WI38 (cell line): ENCODE results near the gene SLC25A47.

ENCODE experiments used
- H3K4me3 ChIP-seq: 2 replicates; pipeline ENCODE4 v1.5.1; 2011; ENCODE audit warnings: low read depth, mild to moderate bottlenecking, control low read depth, low read length
- TF ChIP-seq, protein P1 (sequence below): IDR thresholded peaks from 2 replicates; pipeline ENCODE4 v1.5.1; 2012; ENCODE audit warnings: low read depth, mild to moderate bottlenecking, control low read depth, low read length

SLC25A47 gene

DNA sequence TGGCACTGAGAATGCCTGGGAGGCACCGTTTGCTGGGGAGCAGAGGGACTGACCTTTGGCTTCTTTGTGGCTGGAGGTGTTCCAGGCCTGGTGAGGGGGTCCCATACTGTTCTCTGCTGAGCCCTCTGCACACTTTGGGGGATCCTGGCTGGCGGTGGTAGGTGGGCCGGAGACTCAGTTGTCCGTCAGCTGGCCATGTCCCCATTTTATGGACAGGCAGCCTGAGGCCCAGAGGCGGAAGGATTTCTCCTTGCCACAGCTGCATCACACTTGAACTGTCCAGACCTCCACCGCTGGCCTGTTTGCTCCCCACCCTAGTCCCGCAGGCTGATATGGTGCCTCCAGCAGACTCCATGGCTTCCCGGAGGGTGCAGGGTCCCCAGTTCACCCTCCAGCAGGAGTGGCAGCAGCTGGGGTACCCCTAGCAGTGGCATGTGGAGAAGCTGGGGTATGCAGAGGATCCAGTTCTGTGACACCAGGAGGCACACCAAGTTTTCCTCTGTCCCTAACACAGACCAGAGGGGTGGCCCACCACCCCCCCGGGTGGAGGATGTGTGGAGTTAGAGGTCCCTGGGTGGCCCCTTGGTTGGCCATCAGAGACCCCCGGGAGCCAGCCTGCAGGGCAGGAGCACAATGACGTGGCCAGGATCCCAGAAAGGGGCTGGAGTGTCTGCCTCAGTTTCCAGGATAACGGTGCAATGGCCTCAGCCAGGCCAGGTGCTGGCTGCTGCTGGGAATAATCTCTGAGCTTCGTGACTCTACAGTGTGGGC is 31.6 kb upstream of the SLC25A47 start:
- TF ChIP-seq, protein P1, sequence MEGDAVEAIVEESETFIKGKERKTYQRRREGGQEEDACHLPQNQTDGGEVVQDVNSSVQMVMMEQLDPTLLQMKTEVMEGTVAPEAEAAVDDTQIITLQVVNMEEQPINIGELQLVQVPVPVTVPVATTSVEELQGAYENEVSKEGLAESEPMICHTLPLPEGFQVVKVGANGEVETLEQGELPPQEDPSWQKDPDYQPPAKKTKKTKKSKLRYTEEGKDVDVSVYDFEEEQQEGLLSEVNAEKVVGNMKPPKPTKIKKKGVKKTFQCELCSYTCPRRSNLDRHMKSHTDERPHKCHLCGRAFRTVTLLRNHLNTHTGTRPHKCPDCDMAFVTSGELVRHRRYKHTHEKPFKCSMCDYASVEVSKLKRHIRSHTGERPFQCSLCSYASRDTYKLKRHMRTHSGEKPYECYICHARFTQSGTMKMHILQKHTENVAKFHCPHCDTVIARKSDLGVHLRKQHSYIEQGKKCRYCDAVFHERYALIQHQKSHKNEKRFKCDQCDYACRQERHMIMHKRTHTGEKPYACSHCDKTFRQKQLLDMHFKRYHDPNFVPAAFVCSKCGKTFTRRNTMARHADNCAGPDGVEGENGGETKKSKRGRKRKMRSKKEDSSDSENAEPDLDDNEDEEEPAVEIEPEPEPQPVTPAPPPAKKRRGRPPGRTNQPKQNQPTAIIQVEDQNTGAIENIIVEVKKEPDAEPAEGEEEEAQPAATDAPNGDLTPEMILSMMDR: no peak
- no peak overlapping the region for H3K4me3 ChIP-seq

DNA sequence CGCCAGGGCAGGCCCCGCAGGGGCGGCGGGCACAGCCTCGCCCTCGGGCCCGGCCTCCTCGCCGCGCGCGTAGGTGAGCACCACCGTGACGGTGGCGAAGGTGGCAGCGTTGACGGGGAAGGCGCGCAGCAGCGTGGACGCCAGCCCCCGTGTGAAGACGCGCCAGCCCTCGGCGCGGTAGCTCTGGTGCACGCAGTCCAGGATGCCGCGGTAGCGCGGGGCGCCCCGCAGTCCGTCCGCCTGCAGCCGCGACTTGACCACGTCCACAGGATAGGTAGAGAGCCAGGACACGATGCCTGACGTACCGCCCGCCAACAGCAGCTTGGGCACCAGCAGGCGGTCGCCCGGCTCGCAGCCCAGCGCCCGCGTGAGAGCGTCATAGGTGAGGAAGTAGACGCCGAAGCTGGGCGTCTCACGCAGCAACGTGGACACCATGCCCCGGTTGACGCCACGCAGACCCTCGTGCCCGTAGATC is 30.8 kb upstream of the SLC25A47 start:
- TF ChIP-seq, protein P1: no peak

DNA sequence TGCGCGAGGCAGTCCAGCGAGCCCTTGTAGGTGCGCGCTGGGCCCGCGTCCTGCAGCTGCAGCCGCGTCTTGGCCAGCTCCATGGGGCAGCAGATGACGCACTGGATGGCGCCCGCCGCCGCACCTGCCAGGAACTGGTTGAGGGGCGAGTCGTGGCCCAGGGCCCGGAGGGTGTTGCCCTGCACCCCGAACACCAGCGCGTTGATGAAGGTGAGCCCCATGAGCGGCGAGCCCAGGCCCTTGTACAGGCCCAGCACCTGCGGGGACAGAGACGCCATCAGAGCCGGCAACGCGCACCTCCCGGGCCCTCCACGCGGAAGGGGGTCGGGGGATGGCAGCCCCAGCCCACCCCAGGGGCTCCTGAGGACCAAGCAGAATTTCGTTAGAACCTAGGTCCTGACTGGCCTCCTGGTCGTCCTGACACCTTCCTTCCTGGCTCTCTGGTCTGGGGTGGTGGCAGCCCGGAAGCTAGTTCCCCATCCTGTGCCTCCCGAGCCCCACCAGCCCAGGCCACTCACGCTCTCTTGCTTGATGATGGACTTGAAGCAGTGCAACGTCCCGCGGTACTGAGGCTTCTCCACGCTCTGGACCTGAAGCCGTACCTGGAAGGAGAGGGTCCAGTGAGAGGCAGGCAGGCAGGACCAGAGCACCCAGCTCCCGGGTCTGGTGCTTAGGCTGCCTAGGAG is 30.2 kb upstream of the SLC25A47 start:
- no peak overlapping the region for H3K4me3 ChIP-seq
- TF ChIP-seq, protein P1: no peak

More for the DNA sequence above, 30.8 kb upstream of the SLC25A47 start:
- no peak overlapping the region for H3K4me3 ChIP-seq

DNA sequence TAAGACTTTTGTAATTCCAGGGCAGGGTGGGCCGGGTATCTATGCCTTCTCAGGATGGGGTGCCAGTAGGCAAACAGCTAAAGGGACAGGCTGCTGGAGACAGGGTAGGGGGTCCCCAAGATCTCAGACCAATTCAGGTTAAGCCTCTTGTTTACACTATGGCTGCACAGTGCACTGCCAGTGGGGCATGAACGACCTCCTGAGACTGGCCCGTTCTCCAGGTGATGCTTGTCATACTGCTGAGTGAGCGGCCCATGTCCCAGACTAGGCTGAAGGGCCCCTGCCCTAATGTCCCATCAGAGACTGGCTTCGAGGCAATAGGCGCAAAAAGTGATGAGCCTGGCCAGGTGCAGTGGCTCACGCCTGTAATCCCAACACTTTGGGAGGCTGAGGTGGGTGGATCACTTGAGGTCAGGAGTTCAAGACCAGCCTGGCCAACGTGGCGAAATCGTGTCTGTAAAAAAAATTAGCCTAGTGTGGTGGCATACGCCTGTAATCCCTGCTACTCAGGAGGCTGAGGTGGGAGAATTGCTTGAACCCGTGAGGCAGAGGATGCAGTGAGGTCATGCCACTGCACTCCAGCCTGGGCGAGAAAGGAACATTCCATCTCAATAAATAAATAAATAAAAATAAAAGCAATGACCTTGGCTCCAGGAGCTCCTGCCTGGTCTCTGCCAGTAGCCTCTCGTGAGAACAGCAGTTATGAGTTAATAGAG is 29.5 kb upstream of the SLC25A47 start:
- TF ChIP-seq, protein P1: no peak
- no peak overlapping the region for H3K4me3 ChIP-seq

DNA sequence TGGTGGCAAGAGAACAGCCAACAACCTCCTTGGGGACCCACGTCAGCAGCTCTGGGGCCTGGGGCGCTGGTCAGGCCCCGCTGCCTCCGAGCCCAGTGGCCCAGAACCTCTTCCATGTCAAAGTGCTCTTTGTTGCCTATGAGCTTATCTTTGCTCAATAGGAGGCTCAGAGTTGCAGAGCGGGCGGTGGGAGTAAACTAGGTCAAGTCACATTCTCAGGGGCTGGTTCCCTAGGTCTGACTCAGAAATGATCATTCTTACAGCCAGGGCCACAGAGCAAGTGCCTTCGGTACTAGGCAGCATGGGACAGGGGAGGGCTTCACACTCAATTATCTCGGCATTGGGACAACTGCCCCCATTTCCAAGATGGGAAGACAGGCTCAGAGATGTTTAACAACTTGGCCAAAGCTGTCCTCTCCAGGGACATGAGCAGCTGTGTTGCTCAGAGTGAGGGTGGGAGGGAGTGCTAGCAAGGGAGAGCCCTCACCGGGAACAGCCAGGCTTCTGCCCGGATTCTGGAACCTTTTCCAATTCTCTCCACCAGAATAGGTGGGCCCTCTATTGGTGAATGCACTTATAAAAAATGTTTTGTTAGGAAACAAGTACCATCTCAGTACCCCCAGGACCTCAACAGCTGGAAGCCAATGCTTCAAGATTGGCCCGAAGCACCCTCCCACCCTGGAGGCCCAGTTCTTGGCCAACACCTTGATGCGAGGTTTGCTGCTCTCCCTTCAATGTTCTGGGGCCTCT is 28.8 kb upstream of the SLC25A47 start:
- TF ChIP-seq, protein P1: no peak
- no peak overlapping the region for H3K4me3 ChIP-seq

DNA sequence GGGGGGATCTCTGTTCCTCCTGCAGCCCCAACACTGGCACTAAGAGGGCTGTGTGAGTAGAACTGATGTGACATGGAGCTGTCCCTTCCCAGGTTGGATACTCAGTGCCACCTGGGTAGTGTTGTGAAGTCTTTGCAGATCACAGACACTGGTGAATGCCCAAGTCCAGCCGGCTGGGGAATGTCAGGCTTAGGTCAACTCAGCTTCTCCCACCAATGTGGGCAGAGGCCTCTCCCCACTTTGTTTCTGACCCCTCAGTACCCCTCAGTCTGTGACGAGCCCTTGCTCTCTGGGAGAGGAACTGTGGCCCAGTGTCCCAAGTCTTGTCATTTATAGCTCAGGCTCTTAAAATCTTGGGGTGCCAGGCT is 28.2 kb upstream of the SLC25A47 start:
- TF ChIP-seq, protein P1: no peak
- H3K4me3 ChIP-seq: no peak overlapping the region
